Activated CD8-positive, alpha-beta T cell treated with anti-CD3 and anti-CD28 coated beads, Interleukin-2, amount 10 ng/mL, durations not matched to agents 7 days and 5 days (primary cell): ENCODE results near the gene ACSBG1. TPM values are rescaled to one million over a fixed set of nuclear protein-coding genes. Genes with fewer than 3 reads are reported as not detected.

Experiments used
- ATAC-seq: fragments of 150-1000 bp; cut with Tn5 transposase; one replicate; pipeline ENCODE4 v1.10.0; 2021; ENCODE audit warnings: moderate library complexity
- CTCF ChIA-PET: fragments of 350-600 bp; sonication (Branson Sonifier 250); formaldehyde crosslinking; loops from one replicate; lab custom pipeline; 2021; ENCODE audit warnings: antibody characterized with exemption; lab: Charles Lee
- POLR2A ChIA-PET: fragments of 350-600 bp; sonication (Branson Sonifier 250); formaldehyde crosslinking; loops from one replicate; lab custom pipeline; 2021; ENCODE audit warnings: antibody characterized with exemption; lab: Charles Lee
- DNase-seq: peaks from one replicate; pipeline ENCODE4 v3.0.0-alpha.2; 2020
- H3K27ac Mint-ChIP-seq: one replicate; pipeline ENCODE4 v1.8.0; 2021; ENCODE audit warnings: mild to moderate bottlenecking, mixed read lengths
- H3K27me3 Mint-ChIP-seq: one replicate; pipeline ENCODE4 v1.8.0; 2021; ENCODE audit warnings: low read depth, mixed read lengths
- H3K36me3 Mint-ChIP-seq: one replicate; pipeline ENCODE4 v1.8.0; 2021; ENCODE audit warnings: low read depth, mixed read lengths
- H3K4me1 Mint-ChIP-seq: one replicate; pipeline ENCODE4 v1.8.0; 2021; ENCODE audit warnings: low read depth, mixed read lengths
- H3K4me3 Mint-ChIP-seq: one replicate; pipeline ENCODE4 v1.8.0; 2021; ENCODE audit warnings: mild to moderate bottlenecking, mixed read lengths
- H3K9me3 Mint-ChIP-seq: one replicate; pipeline ENCODE4 v1.8.0; 2022; ENCODE audit warnings: mixed read lengths; ENCODE audit not compliant: insufficient read depth
- total RNA-seq, 2 experiments: library from RNA; stranded (reverse); gene quantifications; one replicate each; pipeline ENCODE4 v1.2.3, GENCODE V29; 2021

The ACSBG1 gene
- total RNA-seq, 2 experiments from 2014 or later = 0.66 to 0.81 TPM

DNA sequence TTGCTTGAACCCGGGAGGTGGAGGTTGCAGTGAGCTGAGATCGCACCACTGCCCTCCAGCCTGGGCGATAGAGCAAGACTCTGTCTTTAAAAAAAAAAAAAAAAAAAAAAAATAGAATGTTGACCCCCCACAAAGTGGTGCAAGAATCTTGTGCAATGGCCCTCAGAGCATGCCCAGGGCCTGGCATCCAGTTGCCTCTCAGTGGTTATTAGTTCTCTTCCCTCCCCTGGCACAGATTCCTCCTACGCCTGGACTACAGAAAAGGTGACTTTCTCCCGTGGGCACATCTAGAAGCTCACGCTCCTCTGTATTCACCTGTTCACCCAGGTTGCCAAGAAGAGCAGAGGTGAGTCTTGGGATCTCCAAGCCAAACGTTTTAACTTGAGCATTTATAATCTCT, 36.7 kb downstream of the ACSBG1 start:
- CTCF ChIA-PET = interaction anchor here (0.9 to 7.1 kb wide), 5 partner anchors 42 to 239 kb away, joined by 3 to 211 read pairs (median 36); partner anchors contain the start of gene CIB2

DNA sequence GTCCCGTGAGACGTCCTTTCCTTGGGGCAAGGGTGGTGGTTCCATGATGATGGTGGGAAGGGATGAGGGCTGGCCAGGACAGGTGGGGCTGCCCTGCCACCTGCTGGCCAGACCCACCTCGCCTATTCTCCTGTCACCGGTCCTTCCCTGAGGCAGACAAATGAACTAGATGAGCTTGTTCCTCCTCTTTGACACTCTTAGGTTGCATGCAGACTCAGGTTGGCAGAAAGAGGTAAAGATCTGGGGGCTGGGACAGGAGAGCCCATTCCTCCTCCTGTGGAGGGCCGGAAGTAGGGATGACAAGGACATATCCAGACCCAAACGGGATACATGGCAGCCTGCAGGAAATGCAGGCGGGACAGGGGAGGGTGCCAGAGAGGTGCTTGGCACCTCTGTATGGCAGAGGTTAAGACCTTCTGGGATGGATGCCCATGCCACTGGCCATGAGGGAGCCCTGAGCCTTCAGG, 38.6 kb downstream of the ACSBG1 start:
- CTCF ChIA-PET = interaction anchor here (0.6 to 7.1 kb wide), 51 partner anchors 9 to 286 kb away, joined by 3 to 211 read pairs (median 7); partner anchors contain the start of genes ACSBG1, CIB2, DNAJA4 and IDH3A
- POLR2A ChIA-PET = interaction anchor here (0.5 to 1.6 kb wide), 2 partner anchors 65 to 291 kb away, joined by 3 to 7 read pairs; partner anchors contain the start of gene CIB2
- DNase-seq (peak; percentile 62), ATAC-seq (peak; percentile 90)
- Mint-ChIP-seq H3K27ac (no peak overlapping the region), H3K4me1 (no peaks in the 10 kb centered on the region), H3K27me3 (peaks cover 5% of the 10 kb centered on the region), H3K9me3 (no peaks in the 10 kb centered on the region), H3K4me3 (no peak overlapping the region), H3K36me3 (no peaks in the 10 kb centered on the region)

More for the DNA sequence above, 36.7 kb downstream of the ACSBG1 start:
- no peak overlapping the region for H3K27ac Mint-ChIP-seq
- DNase-seq (no peak), ATAC-seq (no peak)
- no peaks in the 10 kb centered on the region for H3K4me1 Mint-ChIP-seq
- no peaks in the 10 kb centered on the region for H3K9me3 Mint-ChIP-seq
- no peaks in the 10 kb centered on the region for H3K36me3 Mint-ChIP-seq
- POLR2A ChIA-PET = no interaction called here
- H3K27me3 Mint-ChIP-seq = peaks cover 2% of the 10 kb centered on the region
- H3K4me3 Mint-ChIP-seq = no peak overlapping the region

DNA sequence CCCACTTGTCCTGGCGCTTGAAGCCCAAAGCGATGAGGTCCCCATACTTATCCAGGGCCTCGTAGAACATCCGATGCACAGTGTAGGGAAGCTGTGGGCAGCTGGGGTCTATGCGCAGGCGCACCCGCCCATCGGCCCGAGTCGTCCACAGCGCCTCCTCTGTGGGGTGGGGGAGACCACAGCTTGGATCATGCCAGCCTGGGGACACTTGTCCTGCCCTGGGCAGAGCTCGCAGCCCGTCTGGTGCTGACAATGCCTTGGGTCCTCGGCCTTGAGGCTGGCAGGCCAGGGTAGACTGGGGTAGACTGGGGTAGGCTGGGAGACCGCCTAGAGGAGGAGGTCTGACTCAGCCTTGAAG, 39.8 kb downstream of the ACSBG1 start:
- no peaks in the 10 kb centered on the region for H3K9me3 Mint-ChIP-seq
- DNase-seq = no peak
- no peak overlapping the region for H3K27ac Mint-ChIP-seq
- no peak for ATAC-seq
- H3K36me3 Mint-ChIP-seq = no peaks in the 10 kb centered on the region
- H3K4me1 Mint-ChIP-seq = no peaks in the 10 kb centered on the region
- H3K4me3 Mint-ChIP-seq = no peak overlapping the region
- peaks cover 11% of the 10 kb centered on the region for H3K27me3 Mint-ChIP-seq
- CTCF ChIA-PET = interaction anchor here (1.2 to 7.1 kb wide), 27 partner anchors 9 to 284 kb away, joined by 3 to 211 read pairs (median 10); partner anchors contain the start of genes ACSBG1, CIB2 and IDH3A
- POLR2A ChIA-PET = interaction anchor here (0.5 to 1.6 kb wide), 2 partner anchors 32 to 63 kb away, joined by 3 to 7 read pairs; partner anchors contain the start of gene CIB2

DNA sequence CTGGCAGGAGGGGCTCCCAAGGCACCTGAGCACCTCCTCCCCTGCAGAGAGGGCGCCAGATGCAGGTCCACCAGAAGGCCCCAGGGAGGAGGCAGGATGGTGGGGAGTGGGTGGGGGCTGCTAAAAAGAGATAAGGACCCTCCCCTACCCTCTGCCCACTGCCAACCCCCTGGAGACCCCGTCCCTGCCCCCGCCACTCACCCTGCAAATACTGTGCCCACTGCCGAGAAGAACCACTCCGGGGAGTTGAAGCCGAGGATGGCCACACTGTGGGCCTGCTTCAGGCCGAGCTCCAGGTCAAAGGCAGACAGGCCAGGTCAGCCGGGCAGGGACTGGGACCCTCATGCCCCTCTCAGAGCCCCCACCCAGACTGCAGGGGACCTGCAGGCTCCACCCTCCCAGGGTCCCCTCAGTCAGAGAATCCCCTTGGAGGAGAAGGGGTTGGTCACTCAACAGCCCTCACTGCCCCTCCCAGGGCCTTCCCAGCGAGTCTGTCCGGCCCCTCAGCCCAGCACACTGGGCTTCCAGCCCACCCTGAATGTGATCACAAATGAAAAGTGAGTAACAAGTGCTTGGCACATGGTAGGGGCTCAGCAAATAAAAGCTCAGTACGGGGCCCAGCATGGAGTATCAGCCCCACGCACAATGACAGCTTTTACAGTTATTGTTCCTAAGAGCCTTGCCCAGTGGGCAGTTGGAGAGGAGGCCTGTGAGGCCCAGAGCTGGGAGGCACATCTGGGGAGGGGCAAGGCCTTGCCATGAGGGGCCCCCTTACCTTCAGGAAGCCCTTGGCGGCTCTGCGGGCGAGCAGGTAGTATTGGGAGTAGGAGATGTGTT, 40.4 kb downstream of the ACSBG1 start:
- Mint-ChIP-seq H3K36me3 (no peaks in the 10 kb centered on the region), H3K27me3 (peaks cover 11% of the 10 kb centered on the region), H3K4me1 (no peaks in the 10 kb centered on the region), H3K9me3 (no peaks in the 10 kb centered on the region), H3K4me3 (no peak overlapping the region), H3K27ac (no peak overlapping the region)
- no peak for ATAC-seq
- ChIA-PET POLR2A (interaction anchor here (0.5 to 0.6 kb wide), 2 partner anchors 33 to 44 kb away, joined by 3 read pairs; no protein-coding TSS in a partner anchor), CTCF (interaction anchor here (2.0 to 7.1 kb wide), 6 partner anchors 11 to 187 kb away, joined by 5 to 211 read pairs (median 28); partner anchors contain the start of gene CIB2)
- DNase-seq = no peak

DNA sequence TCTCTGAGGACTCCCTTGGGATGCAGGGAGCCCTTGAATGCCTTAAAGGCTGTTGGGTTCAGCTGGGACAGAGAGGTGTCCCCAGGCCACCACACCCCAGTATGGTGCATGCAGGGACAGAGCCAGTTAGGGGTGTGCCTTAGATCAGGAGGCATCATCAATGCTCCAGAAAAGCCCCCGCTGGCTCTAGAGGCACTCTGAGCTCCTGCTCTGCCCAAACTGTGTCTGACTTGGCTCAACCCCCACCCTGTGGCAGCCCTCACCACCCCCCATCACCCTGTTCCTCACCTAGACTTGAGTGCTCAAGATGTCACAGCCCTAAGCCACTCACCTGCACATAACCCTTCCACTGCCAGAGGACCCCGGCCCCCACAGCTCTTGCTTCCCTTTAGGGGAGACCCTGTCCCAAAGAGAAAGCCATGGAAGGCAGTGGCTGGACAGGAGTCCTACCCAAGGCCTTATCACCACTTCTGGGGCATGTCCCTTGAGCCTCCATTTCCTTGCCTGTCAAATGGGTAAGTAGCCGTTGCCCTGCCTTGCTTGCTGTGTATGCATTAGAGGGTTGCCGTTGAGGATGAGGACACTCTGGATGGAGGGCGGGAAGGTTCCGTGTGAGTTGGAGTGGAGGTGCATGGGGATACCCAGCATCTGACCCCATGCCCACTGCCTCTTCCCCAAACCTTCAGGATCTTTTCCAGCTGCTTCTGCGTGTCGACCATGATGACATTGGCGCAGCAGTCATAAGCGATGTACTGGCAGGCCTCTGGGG, 41.4 kb downstream of the ACSBG1 start:
- ATAC-seq = peak; percentile 25
- H3K27ac Mint-ChIP-seq = no peak overlapping the region
- CTCF ChIA-PET = interaction anchor here (0.9 to 7.1 kb wide), 3 partner anchors 16 to 81 kb away, joined by 4 to 211 read pairs (median 157); partner anchors contain the start of gene CIB2
- no peaks in the 10 kb centered on the region for H3K36me3 Mint-ChIP-seq
- POLR2A ChIA-PET = interaction anchor here (0.6 kb wide), 1 partner anchor 43 kb away, joined by 3 read pairs; no protein-coding TSS in a partner anchor
- no peaks in the 10 kb centered on the region for H3K9me3 Mint-ChIP-seq
- peaks cover 11% of the 10 kb centered on the region for H3K27me3 Mint-ChIP-seq
- no peak overlapping the region for H3K4me3 Mint-ChIP-seq
- H3K4me1 Mint-ChIP-seq = no peaks in the 10 kb centered on the region
- no peak for DNase-seq

DNA sequence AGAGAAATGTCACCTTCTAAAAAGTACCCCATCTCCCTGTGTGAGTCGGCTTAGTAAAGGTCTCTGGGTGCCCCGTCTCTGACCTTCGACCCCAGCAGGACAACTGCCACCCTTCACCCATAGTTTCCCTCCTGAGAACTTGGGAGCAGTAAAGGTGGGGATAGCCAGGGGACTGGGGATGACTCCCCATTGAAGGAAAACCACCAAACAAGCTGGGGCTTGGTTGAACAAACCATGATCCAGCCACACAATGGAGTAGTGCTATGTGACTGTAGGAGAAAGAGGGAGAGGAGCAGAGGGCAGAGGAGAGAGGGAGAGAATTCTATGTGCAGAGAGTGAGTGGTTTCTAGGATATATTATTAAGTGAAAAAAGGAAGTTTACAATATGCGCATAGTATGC, 51.5 kb downstream of the ACSBG1 start:
- Mint-ChIP-seq H3K4me1 (no peaks in the 10 kb centered on the region), H3K4me3 (no peak overlapping the region), H3K27ac (no peak overlapping the region), H3K27me3 (peaks cover 5% of the 10 kb centered on the region), H3K9me3 (no peaks in the 10 kb centered on the region), H3K36me3 (peaks cover 3% of the 10 kb centered on the region)
- CTCF ChIA-PET = no interaction called here
- no peak for ATAC-seq
- DNase-seq = peak; percentile 8
- POLR2A ChIA-PET = no interaction called here

DNA sequence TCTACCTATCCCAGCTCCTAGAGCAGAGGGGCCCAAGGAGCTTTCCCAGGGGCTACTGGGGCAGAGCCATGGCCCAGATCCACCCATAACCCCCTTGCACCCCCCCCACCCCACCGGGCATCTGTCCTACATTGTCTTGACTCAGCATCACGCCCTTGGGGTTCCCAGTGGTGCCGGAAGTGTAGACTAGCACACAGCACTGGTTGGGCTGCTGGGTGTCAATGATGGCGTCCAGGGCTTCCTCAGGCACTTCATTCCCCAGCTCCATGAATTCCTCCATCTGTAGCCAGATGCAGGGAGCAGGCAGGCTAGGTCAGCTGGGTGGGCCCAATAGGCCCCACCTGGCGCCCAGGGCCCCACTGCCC, 52.0 kb downstream of the ACSBG1 start:
- ChIA-PET POLR2A (no interaction called here), CTCF (no interaction called here)
- no peak overlapping the region for H3K27ac Mint-ChIP-seq
- no peaks in the 10 kb centered on the region for H3K4me1 Mint-ChIP-seq
- H3K4me3 Mint-ChIP-seq = no peak overlapping the region
- no peaks in the 10 kb centered on the region for H3K9me3 Mint-ChIP-seq
- ATAC-seq (no peak), DNase-seq (no peak)
- H3K27me3 Mint-ChIP-seq = peaks cover 5% of the 10 kb centered on the region
- H3K36me3 Mint-ChIP-seq = peaks cover 3% of the 10 kb centered on the region

DNA sequence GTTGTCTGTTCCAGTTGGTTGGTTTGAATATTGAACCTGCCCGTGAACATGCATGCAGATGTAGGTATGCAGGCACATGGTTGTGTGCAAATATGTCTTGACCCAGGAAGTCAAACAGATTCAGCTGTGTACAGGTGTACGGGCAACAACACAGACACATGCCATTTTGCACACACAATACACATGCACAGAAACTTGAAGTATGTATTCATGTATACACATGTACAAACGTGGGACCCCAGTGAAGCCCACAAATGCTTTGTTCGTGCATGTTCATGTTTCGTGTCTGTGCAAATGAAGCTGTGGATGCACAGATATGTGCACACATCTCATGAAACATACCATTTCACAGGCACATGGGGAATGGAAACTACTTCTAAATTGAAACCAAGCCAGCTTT, 54.5 kb downstream of the ACSBG1 start:
- Mint-ChIP-seq H3K4me1 (peaks cover 2% of the 10 kb centered on the region), H3K27me3 (peaks cover 3% of the 10 kb centered on the region), H3K36me3 (no peaks in the 10 kb centered on the region), H3K4me3 (no peak overlapping the region), H3K9me3 (no peaks in the 10 kb centered on the region), H3K27ac (no peak overlapping the region)
- no peak for DNase-seq
- ChIA-PET CTCF (interaction anchor here (0.7 to 1.0 kb wide), 6 partner anchors 11 to 71 kb away, joined by 3 to 8 read pairs (median 4); no protein-coding TSS in a partner anchor), POLR2A (no interaction called here)
- ATAC-seq = no peak

DNA sequence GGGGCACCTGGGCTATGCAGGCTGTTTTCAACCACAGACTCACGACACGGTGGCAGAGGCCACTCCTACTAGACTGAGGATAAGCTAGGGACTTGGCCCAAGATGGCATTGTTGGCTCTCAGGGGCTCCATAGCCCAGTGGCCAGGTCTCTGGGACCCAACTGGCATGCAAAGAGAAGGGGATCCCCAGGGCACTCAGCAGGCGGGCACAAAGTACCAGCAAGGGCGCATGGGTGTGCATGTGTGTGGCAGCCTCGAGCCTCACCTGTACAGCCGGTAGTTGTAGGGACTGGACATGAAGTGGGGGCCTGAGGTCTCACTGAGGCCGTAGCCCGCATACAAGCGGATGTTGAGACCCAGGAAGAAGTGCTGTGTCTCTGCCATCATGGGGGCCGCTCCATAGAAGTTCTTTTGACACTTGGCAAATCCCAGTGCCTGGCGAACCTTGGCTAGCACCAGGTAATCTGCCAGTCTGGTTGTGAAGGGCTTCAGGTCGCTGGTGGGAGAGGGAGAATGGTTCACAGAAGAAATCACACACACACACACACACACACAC, 55.0 kb downstream of the ACSBG1 start:
- POLR2A ChIA-PET = no interaction called here

DNA sequence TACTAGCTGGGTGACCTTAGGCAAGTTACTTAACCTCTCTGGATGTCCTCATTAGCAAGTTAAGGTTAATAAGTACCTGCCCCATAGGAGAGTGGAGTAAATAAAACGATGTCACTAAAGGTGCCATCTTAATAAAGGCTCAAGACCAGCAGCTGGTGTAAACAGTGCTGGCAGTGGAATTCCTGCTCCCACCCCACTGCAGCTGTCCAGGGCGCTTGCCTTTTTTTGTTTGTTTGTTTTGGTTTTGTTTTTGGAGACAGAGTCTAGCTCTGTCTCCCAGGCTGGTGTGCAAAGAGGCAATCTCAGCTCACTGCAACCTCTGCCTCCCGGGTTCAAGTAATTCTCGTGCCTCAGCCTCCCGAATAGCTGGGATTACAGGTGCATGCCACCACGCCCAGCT, 56.3 kb downstream of the ACSBG1 start:
- Mint-ChIP-seq H3K27ac (no peak overlapping the region), H3K4me3 (no peak overlapping the region), H3K27me3 (peaks cover 3% of the 10 kb centered on the region), H3K9me3 (no peaks in the 10 kb centered on the region), H3K4me1 (peaks cover 21% of the 10 kb centered on the region), H3K36me3 (peaks cover 7% of the 10 kb centered on the region)
- ChIA-PET CTCF (interaction anchor here (0.7 to 4.5 kb wide), 17 partner anchors 10 to 219 kb away, joined by 3 to 32 read pairs (median 3); no protein-coding TSS in a partner anchor), POLR2A (interaction anchor here (0.9 kb wide), 1 partner anchor 29 kb away, joined by 3 read pairs; the partner anchor contains the start of gene IDH3A)
- no peak for ATAC-seq
- DNase-seq = no peak

More for the DNA sequence above, 55.0 kb downstream of the ACSBG1 start:
- ATAC-seq (no peak), DNase-seq (no peak)
- Mint-ChIP-seq H3K4me1 (peaks cover 8% of the 10 kb centered on the region), H3K4me3 (no peak overlapping the region), H3K36me3 (no peaks in the 10 kb centered on the region), H3K27me3 (peaks cover 3% of the 10 kb centered on the region), H3K9me3 (no peaks in the 10 kb centered on the region), H3K27ac (no peak overlapping the region)
- CTCF ChIA-PET = interaction anchor here (0.8 to 3.4 kb wide), 7 partner anchors 16 to 66 kb away, joined by 3 to 32 read pairs (median 3); no protein-coding TSS in a partner anchor

DNA sequence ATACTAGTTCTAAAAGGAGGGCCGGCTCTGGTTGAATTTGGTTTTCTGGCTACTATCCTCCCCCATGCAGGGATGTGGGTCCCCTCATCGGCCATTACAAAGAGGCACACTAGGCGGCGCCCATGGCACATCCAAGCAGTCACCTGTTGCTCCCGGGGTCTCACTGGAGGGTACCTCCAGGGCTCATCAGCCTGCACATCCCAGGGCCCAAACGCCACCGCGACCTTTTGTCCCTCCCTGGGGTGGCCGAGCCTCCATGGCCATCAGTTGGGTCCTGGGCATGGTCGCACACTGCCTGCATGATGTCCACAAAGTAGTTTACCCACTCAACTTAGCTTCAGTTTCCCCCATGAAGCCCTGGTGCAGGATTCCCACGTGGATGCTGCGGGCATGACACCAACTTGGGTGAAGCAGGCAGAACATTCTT, 56.9 kb downstream of the ACSBG1 start:
- POLR2A ChIA-PET = interaction anchor here (0.9 kb wide), 1 partner anchor 29 kb away, joined by 3 read pairs; the partner anchor contains the start of gene IDH3A

More for the DNA sequence above, 56.9 kb downstream of the ACSBG1 start:
- peaks cover 12% of the 10 kb centered on the region for H3K36me3 Mint-ChIP-seq
- CTCF ChIA-PET = interaction anchor here (0.7 to 4.5 kb wide), 18 partner anchors 9 to 218 kb away, joined by 3 to 32 read pairs (median 4); no protein-coding TSS in a partner anchor
- H3K27ac Mint-ChIP-seq = no peak overlapping the region
- DNase-seq = peak; percentile 56
- H3K27me3 Mint-ChIP-seq = peaks cover 3% of the 10 kb centered on the region
- H3K4me3 Mint-ChIP-seq = no peak overlapping the region
- no peak for ATAC-seq
- peaks cover 27% of the 10 kb centered on the region for H3K4me1 Mint-ChIP-seq
- H3K9me3 Mint-ChIP-seq = no peaks in the 10 kb centered on the region
